MCF 10A (cell line): ENCODE results near the gene FREY1. TPM values are rescaled to one million over a fixed set of nuclear protein-coding genes. Genes with fewer than 3 reads are reported as not detected.

ENCODE experiments used
- BruUV-seq: library from RNA; stranded (reverse); fragments of 400-500 nt; replicated peaks from 2 replicates; lab custom pipeline; 2021; lab: Mats Ljungman, UMichigan
- CTCF ChIA-PET: fragments of 300-600 bp; sonication (Branson Sonifier 250); formaldehyde crosslinking; extraction: SDS; loops from one replicate; lab custom pipeline; 2021; ENCODE audit warnings: antibody characterized with exemption, inconsistent platforms; lab: Yijun Ruan, JAX
- POLR2A ChIA-PET: fragments of 300-600, 350-650 bp; sonication (Branson Sonifier 250); formaldehyde crosslinking; extraction: SDS; loops from one replicate; lab custom pipeline; 2020; ENCODE audit warnings: antibody characterized with exemption, inconsistent platforms; lab: Yijun Ruan, JAX
- DNase-seq: peaks from one replicate; pipeline ENCODE4 v3.0.0-alpha.2; 2018; ENCODE audit not compliant: unreplicated experiment
- H3K27ac Mint-ChIP-seq: one replicate; pipeline ENCODE4 v1.8.0; 2022; ENCODE audit warnings: mild to moderate bottlenecking, low read depth, mixed read lengths; ENCODE audit not compliant: unreplicated experiment
- H3K27me3 Mint-ChIP-seq: one replicate; pipeline ENCODE4 v1.8.0; 2022; ENCODE audit warnings: mixed read lengths; ENCODE audit not compliant: insufficient read depth, unreplicated experiment
- H3K36me3 Mint-ChIP-seq: one replicate; pipeline ENCODE4 v1.8.0; 2022; ENCODE audit warnings: mild to moderate bottlenecking, moderate library complexity, mixed read lengths; ENCODE audit not compliant: insufficient read depth, unreplicated experiment
- H3K4me1 Mint-ChIP-seq: one replicate; pipeline ENCODE4 v1.8.0; 2022; ENCODE audit warnings: mixed read lengths; ENCODE audit not compliant: insufficient read depth, unreplicated experiment
- H3K4me3 Mint-ChIP-seq: one replicate; pipeline ENCODE4 v1.8.0; 2022; ENCODE audit warnings: mild to moderate bottlenecking, moderate library complexity, mixed read lengths; ENCODE audit not compliant: unreplicated experiment
- H3K9me3 Mint-ChIP-seq: one replicate; pipeline ENCODE4 v1.8.0; 2022; ENCODE audit warnings: mixed read lengths; ENCODE audit not compliant: unreplicated experiment
- CTCF ChIP-seq: fragments of 200-600 bp; IDR thresholded peaks from one replicate; pipeline ENCODE4 v1.8.0; 2022; ENCODE audit warnings: antibody characterized with exemption, mild to moderate bottlenecking; ENCODE audit not compliant: unreplicated experiment
- intact Hi-C: fragments of 100-400 bp; cut with micrococcal nuclease; formaldehyde crosslinking; loops from 2 replicates; pipeline ENCODE4 v1.14.1; 2022
- total RNA-seq: library from RNA; stranded (reverse); gene quantifications from 2 replicates; pipeline ENCODE4 v1.2.3, GENCODE V29; 2022

The FREY1 gene
- total RNA-seq, 1 experiment from 2014 or later, result 1.3 TPM

DNA sequence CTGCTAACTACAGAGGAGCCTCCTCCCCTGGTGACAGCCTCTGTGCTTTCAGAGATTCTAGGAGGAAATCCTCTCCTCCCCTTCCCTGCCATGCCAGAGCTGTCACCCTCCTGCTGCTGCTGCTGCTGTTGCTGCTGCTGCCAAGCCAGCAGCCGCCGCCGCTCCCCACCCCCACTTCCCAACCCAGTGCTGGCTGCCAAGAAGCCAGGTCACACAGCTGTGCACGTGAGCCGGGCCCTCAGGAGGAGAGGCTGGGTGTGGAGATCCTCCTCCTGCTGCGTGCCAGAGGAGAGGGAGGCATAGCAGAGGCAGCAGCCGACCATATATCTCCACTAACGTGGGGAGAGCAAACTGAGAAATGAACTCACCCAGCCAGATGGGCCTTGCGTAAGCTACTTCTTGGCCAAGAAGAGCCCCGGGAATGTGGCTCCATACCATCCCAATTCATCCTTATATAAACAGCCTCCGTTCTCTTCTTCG lies 47.4 kb downstream of the FREY1 start:
- peak; percentile 92 for DNase-seq
- Mint-ChIP-seq H3K27ac (peak overlapping the region; percentile 8), H3K4me3 (no peak overlapping the region), H3K9me3 (no peaks in the 10 kb centered on the region), H3K4me1 (peaks cover 19% of the 10 kb centered on the region), H3K36me3 (peaks cover 55% of the 10 kb centered on the region), H3K27me3 (no peaks in the 10 kb centered on the region)
- ChIA-PET CTCF (interaction anchor here (0.6 to 4.4 kb wide), 6 partner anchors 9 to 714 kb away, joined by 3 to 23 read pairs (median 4); no protein-coding TSS in a partner anchor), POLR2A (interaction anchor here (0.7 to 4.1 kb wide), 8 partner anchors 10 to 849 kb away, joined by 3 to 24 read pairs (median 6); partner anchors contain the start of genes CRY2 and PEX16)
- BruUV-seq, result no TSS peak
- no peak for TF ChIP-seq CTCF
- intact Hi-C loops, result loop anchor here (1.0 kb wide), 1 partner anchor 12 kb away; the partner anchor contains the start of gene CRY2

DNA sequence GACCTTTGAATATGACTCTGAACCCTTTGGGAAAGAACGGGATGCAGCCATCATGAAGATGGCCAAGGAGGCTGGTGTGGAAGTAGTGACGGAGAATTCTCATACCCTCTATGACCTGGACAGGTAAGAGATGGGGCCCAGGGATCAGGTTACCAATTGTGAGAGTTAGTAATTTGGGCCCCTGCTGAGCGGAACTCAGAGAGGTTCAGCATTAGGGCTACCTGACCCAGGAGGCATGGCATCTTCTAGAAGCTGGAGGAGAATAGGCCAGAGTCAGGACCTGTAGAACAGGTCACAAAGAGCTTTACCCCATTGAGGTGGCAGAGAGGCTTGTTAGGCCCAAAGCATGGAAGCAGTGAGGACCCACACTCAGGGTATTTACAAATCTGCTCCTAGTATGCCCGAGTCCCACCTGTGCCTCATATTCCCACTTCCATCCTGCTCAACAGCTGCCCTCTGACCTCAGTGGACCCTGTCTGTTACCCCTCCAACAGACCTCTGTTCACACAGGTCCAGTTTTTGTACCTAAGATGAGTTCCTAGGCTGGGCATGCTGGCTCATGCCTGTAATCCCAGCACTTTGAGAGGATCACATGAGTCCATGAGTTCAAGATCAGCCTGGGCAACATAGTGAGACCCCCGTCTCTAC lies 48.2 kb downstream of the FREY1 start:
- Mint-ChIP-seq H3K9me3 (no peaks in the 10 kb centered on the region), H3K27ac (no peak overlapping the region), H3K4me3 (no peak overlapping the region), H3K27me3 (no peaks in the 10 kb centered on the region), H3K4me1 (peaks cover 19% of the 10 kb centered on the region), H3K36me3 (peaks cover 54% of the 10 kb centered on the region)
- ChIA-PET CTCF (interaction anchor here (0.6 to 4.4 kb wide), 5 partner anchors 12 to 449 kb away, joined by 3 to 23 read pairs (median 4); partner anchors contain the start of gene CRY2), POLR2A (interaction anchor here (0.7 to 4.1 kb wide), 8 partner anchors 9 to 59 kb away, joined by 3 to 24 read pairs (median 8); partner anchors contain the start of genes CRY2 and PEX16)
- no peak for DNase-seq
- no peak for TF ChIP-seq CTCF
- no TSS peak for BruUV-seq
- intact Hi-C loops, result loop anchor here (1.0 kb wide), 1 partner anchor 12 kb away; the partner anchor contains the start of gene CRY2

- intact Hi-C loops, result no loop called here
- Mint-ChIP-seq H3K4me1 (peaks cover 19% of the 10 kb centered on the region), H3K36me3 (peaks cover 45% of the 10 kb centered on the region), H3K27ac (no peak overlapping the region), H3K4me3 (no peak overlapping the region), H3K27me3 (no peaks in the 10 kb centered on the region), H3K9me3 (no peaks in the 10 kb centered on the region)
- POLR2A ChIA-PET, result interaction anchor here (0.7 to 4.1 kb wide), 4 partner anchors 10 to 15 kb away, joined by 3 to 18 read pairs (median 10); partner anchors contain the start of gene CRY2
- no peak for DNase-seq
- BruUV-seq, result no TSS peak
- CTCF ChIA-PET, result interaction anchor here (1.1 to 2.1 kb wide), 2 partner anchors 15 to 149 kb away, joined by 3 to 5 read pairs; no protein-coding TSS in a partner anchor
- TF ChIP-seq CTCF, result no peak
Measured at GRCh38 chr11:45857961-45858474, 49.1 kb downstream of the FREY1 start.

Other genes with a start within 250 kb of the FREY1 start
- not detected in 2 replicates for gene CHST1, start 241.6 kb downstream of the FREY1 start, total RNA-seq
- 11.9 and 14.4 TPM in 2 replicates for gene SLC35C1, start 102.1 kb downstream of the FREY1 start, total RNA-seq
- 8.1 and 8.6 TPM in 2 replicates for gene CRY2, start 59.8 kb downstream of the FREY1 start, total RNA-seq
- 1.8 and 2.2 TPM in 2 replicates for gene MAPK8IP1, start 21.6 kb downstream of the FREY1 start, total RNA-seq
- gene PEX16, start 10.6 kb upstream of the FREY1 start, total RNA-seq, result 28.1 and 30.2 TPM in 2 replicates
- gene LARGE2, start 15.4 kb upstream of the FREY1 start, total RNA-seq, result 0.52 and 0.91 TPM in 2 replicates
- 33.2 and 37.6 TPM in 2 replicates for gene PHF21A, start 214.2 kb upstream of the FREY1 start, total RNA-seq